H9 (cell line): ENCODE results near the gene DOK6. TPM values are rescaled to one million over a fixed set of nuclear protein-coding genes. Genes with fewer than 3 reads are reported as not detected.

Experiments
- DNase-seq: peaks from one replicate; pipeline ENCODE4 v3.0.0-alpha.2; 2017
- H2AFZ ChIP-seq: one replicate; pipeline ENCODE4 v1.6.1; 2013; ENCODE audit warnings: mild to moderate bottlenecking, low read length, control low read depth, moderate library complexity
- H2AK5ac ChIP-seq: 2 replicates; pipeline ENCODE4 v1.6.1; 2013; ENCODE audit warnings: low read length, control low read depth, mixed read lengths; ENCODE audit not compliant: insufficient read length
- H2BK120ac ChIP-seq: one replicate; pipeline ENCODE4 v1.6.1; 2013; ENCODE audit warnings: low read depth, mild to moderate bottlenecking, low read length, control low read depth, inconsistent platforms; ENCODE audit not compliant: poor library complexity, severe bottlenecking
- H2BK12ac ChIP-seq: 2 replicates; pipeline ENCODE4 v1.6.1; 2013; ENCODE audit warnings: low read length, control low read depth, mixed read lengths, low read depth; ENCODE audit not compliant: insufficient read length
- H2BK15ac ChIP-seq: 2 replicates; pipeline ENCODE4 v1.6.1; 2013; ENCODE audit warnings: low read depth, low read length, control low read depth
- H2BK20ac ChIP-seq: one replicate; pipeline ENCODE4 v1.6.1; 2013; ENCODE audit warnings: low read depth, mild to moderate bottlenecking, low read length, control low read depth, inconsistent platforms; ENCODE audit not compliant: poor library complexity, severe bottlenecking
- H2BK5ac ChIP-seq: 2 replicates; pipeline ENCODE4 v1.6.1; 2013; ENCODE audit warnings: low read length, control low read depth, mixed read lengths; ENCODE audit not compliant: insufficient read length
- H3K14ac ChIP-seq: 2 replicates; pipeline ENCODE4 v1.6.1; 2013; ENCODE audit warnings: low read length, control low read depth; ENCODE audit not compliant: insufficient read depth
- H3K18ac ChIP-seq: 2 replicates; pipeline ENCODE4 v1.6.1; 2013; ENCODE audit warnings: low read depth, mild to moderate bottlenecking, mixed read lengths, low read length, control low read depth; ENCODE audit not compliant: insufficient read length
- H3K23ac ChIP-seq: 2 replicates; pipeline ENCODE4 v1.6.1; 2013; ENCODE audit warnings: low read length, control low read depth, mixed read lengths, low read depth; ENCODE audit not compliant: insufficient read length
- H3K23me2 ChIP-seq: 2 replicates; pipeline ENCODE4 v1.6.1; 2013; ENCODE audit warnings: low read depth, mild to moderate bottlenecking, mixed read lengths, low read length, control low read depth; ENCODE audit not compliant: insufficient read length, poor library complexity, severe bottlenecking
- H3K27ac ChIP-seq: 2 replicates; pipeline ENCODE4 v1.5.1; 2013; ENCODE audit warnings: low read length, control low read depth, mixed read lengths, low read depth; ENCODE audit not compliant: insufficient read length
- H3K27me3 ChIP-seq: 2 replicates; pipeline ENCODE4 v1.6.1; 2013; ENCODE audit warnings: low read length, control low read depth, inconsistent platforms; ENCODE audit not compliant: insufficient read depth
- H3K4ac ChIP-seq: 2 replicates; pipeline ENCODE4 v1.6.1; 2013; ENCODE audit warnings: low read depth, mild to moderate bottlenecking, control low read depth, inconsistent platforms, low read length, moderate library complexity
- H3K4me1 ChIP-seq: 2 replicates; pipeline ENCODE4 v1.6.1; 2013; ENCODE audit warnings: low read length, control low read depth, inconsistent platforms; ENCODE audit not compliant: insufficient read depth
- H3K4me2 ChIP-seq: 2 replicates; pipeline ENCODE4 v1.6.1; 2013; ENCODE audit warnings: low read length, control low read depth, mixed read lengths; ENCODE audit not compliant: insufficient read length, insufficient read depth
- H3K56ac ChIP-seq: 2 replicates; pipeline ENCODE4 v1.6.1; 2013; ENCODE audit warnings: low read depth, mild to moderate bottlenecking, mixed read lengths, low read length, control low read depth; ENCODE audit not compliant: insufficient read length
- H3K79me1 ChIP-seq: 2 replicates; pipeline ENCODE4 v1.6.1; 2013; ENCODE audit warnings: low read depth, mild to moderate bottlenecking, moderate library complexity, low read length, control low read depth, inconsistent platforms; ENCODE audit not compliant: insufficient read depth, poor library complexity, severe bottlenecking
- H3K79me2 ChIP-seq: 2 replicates; pipeline ENCODE4 v1.6.1; 2013; ENCODE audit warnings: low read length, control low read depth, inconsistent platforms; ENCODE audit not compliant: insufficient read depth
- H3K9ac ChIP-seq: 2 replicates; pipeline ENCODE4 v1.6.1; 2013; ENCODE audit warnings: low read length, control low read depth, mixed read lengths; ENCODE audit not compliant: insufficient read length; ENCODE audit errors: extremely low read depth
- H3K9me3 ChIP-seq: one replicate; pipeline ENCODE4 v1.6.1; 2013; ENCODE audit warnings: low read depth, low read length, inconsistent platforms; ENCODE audit not compliant: control insufficient read depth
- H3T11ph ChIP-seq: one replicate; pipeline ENCODE4 v1.6.1; 2013; ENCODE audit warnings: mild to moderate bottlenecking, low read length, control low read depth, inconsistent platforms
- H4K20me1 ChIP-seq: one replicate; pipeline ENCODE4 v1.6.1; 2013; ENCODE audit not compliant: control insufficient read depth, insufficient read length, insufficient read depth
- H4K5ac ChIP-seq: 2 replicates; pipeline ENCODE4 v1.6.1; 2013; ENCODE audit warnings: low read depth, mild to moderate bottlenecking, mixed read lengths, low read length, control low read depth; ENCODE audit not compliant: insufficient read length
- H4K8ac ChIP-seq: replicated peaks from 2 replicates; pipeline ENCODE4 v1.6.1; 2013; ENCODE audit warnings: low read length, control low read depth, mixed read lengths, low read depth; ENCODE audit not compliant: insufficient read length
- H4K91ac ChIP-seq: 2 replicates; pipeline ENCODE4 v1.6.1; 2013; ENCODE audit warnings: low read depth, mild to moderate bottlenecking, moderate library complexity, mixed read lengths, low read length, control low read depth; ENCODE audit not compliant: insufficient read length
- H3K27ac Mint-ChIP-seq, 3 experiments: 2 replicates in 2 of 3; 3 replicates in 1 of 3; pipeline ENCODE4 v1.8.0; 2020 to 2021; ENCODE audit warnings: mixed read lengths in 3 of 3, mild to moderate bottlenecking in 1 of 3, moderate library complexity in 1 of 3
- H3K27me3 Mint-ChIP-seq: 2 replicates; pipeline ENCODE4 v1.8.0; 2021; ENCODE audit warnings: low read depth, mild to moderate bottlenecking, moderate library complexity, mixed read lengths
- H3K36me3 Mint-ChIP-seq, 3 experiments: 2 replicates in 2 of 3; 3 replicates in 1 of 3; pipeline ENCODE4 v1.8.0; 2020 to 2021; ENCODE audit warnings: low read depth in 3 of 3, mixed read lengths in 3 of 3; ENCODE audit not compliant: insufficient read depth in 1 of 3
- H3K4me1 Mint-ChIP-seq, 2 experiments: 2 replicates each; pipeline ENCODE4 v1.8.0; 2020; ENCODE audit warnings: mixed read lengths in 2 of 2
- H3K4me3 Mint-ChIP-seq, 2 experiments: 2 replicates in 1 of 2; 3 replicates in 1 of 2; pipeline ENCODE4 v1.8.0; 2020 to 2021; ENCODE audit warnings: mild to moderate bottlenecking in 2 of 2, mixed read lengths in 2 of 2, moderate library complexity in 1 of 2
- H3K9me3 Mint-ChIP-seq, 2 experiments: 2 replicates in 1 of 2; 3 replicates in 1 of 2; pipeline ENCODE4 v1.8.0; 2020; ENCODE audit warnings: mild to moderate bottlenecking in 2 of 2, mixed read lengths in 2 of 2, moderate library complexity in 1 of 2
- CTCF ChIP-seq: fragments of 200-600 bp; sonication (generic); conservative IDR thresholded peaks from 3 replicates; pipeline ENCODE4 v1.8.0; 2021; ENCODE audit warnings: antibody characterized with exemption, mild to moderate bottlenecking
- WGBS: extraction: QIAGEN DNeasy Blood & Tissue Kit; methylation state at CpG from one replicate; pipeline ENCODE4 v1.1.7; 2013; ENCODE audit warnings: missing lambda C conversion rate, low lambda C conversion rate, mixed read lengths; ENCODE audit not compliant: insufficient read length; ENCODE audit errors: extremely low coverage; 5-methylcytosine and 5-hydroxymethylcytosine counted together
- total RNA-seq: library from RNA; stranded (reverse); gene quantifications from 2 replicates; pipeline ENCODE4 v1.2.1, GENCODE V29; 2021

DOK6 gene
- total RNA-seq, 1 experiment from 2014 or later: 0.20 TPM

- H3K4me3 Mint-ChIP-seq: no peak overlapping the region
- no peaks in the 10 kb centered on the region for H3K79me2 ChIP-seq
- peaks cover 0 to 8% of the 10 kb centered on the region in 2 experiments; a peak in 2 of 4 replicates for H3K4me1 Mint-ChIP-seq
- H2BK15ac ChIP-seq: no peak overlapping the region
- no peak overlapping the region for H2BK20ac ChIP-seq
- WGBS: no CpG with 5 or more reads among the region's 3 CpGs
- H3K9ac ChIP-seq: no peak overlapping the region
- no peaks in the 10 kb centered on the region for H3K9me3 Mint-ChIP-seq
- H3K27ac Mint-ChIP-seq: no peak overlapping the region
- H3K4me2 ChIP-seq: no peak overlapping the region
- no peak overlapping the region for H2BK120ac ChIP-seq
- no peak overlapping the region for H2BK12ac ChIP-seq
- no peak for DNase-seq
- H3K79me1 ChIP-seq: no peaks in the 10 kb centered on the region
- no peak overlapping the region for H3K4ac ChIP-seq
- no peaks in the 10 kb centered on the region for H4K20me1 ChIP-seq
- no peak overlapping the region for H3K23ac ChIP-seq
- no peak overlapping the region for H4K5ac ChIP-seq
- H2BK5ac ChIP-seq: no peak overlapping the region
- no peak overlapping the region for H3K27ac ChIP-seq
- no peaks in the 10 kb centered on the region for H3K9me3 ChIP-seq
- H2AFZ ChIP-seq: no peak overlapping the region
- H4K91ac ChIP-seq: no peak overlapping the region
- no peak overlapping the region for H2AK5ac ChIP-seq
- no peaks in the 10 kb centered on the region for H3K23me2 ChIP-seq
- no peaks in the 10 kb centered on the region for H3K27me3 ChIP-seq
- no peak overlapping the region for H4K8ac ChIP-seq
- H3K27me3 Mint-ChIP-seq: no peaks in the 10 kb centered on the region
- H3K56ac ChIP-seq: no peak overlapping the region
- H3T11ph ChIP-seq: no peak overlapping the region
- no peaks in the 10 kb centered on the region for H3K4me1 ChIP-seq
- no peak for TF ChIP-seq CTCF
- H3K36me3 Mint-ChIP-seq: no peaks in the 10 kb centered on the region
- H3K18ac ChIP-seq: no peak overlapping the region
- no peak overlapping the region for H3K14ac ChIP-seq
Measured at GRCh38 chr18:69785466-69785865, 384.8 kb downstream of the DOK6 start.
